HL-60 (cell line): Measurements from ENCODE around the gene ETFA.

Experiments used
- CTCF ChIP-seq: IDR thresholded peaks from one replicate; pipeline ENCODE4 v1.5.1; 2011; ENCODE audit warnings: low read length, control low read depth, inconsistent platforms; ENCODE audit not compliant: insufficient read depth
- GABPA ChIP-seq: IDR thresholded peaks from 2 replicates; pipeline ENCODE4 v1.6.1; 2012; ENCODE audit warnings: low read depth
- POLR2AphosphoS5 ChIP-seq: IDR thresholded peaks from 2 replicates; pipeline ENCODE4 v1.6.1; 2012; ENCODE audit warnings: low read depth
- SPI1 ChIP-seq: IDR thresholded peaks from 2 replicates; pipeline ENCODE4 v1.6.1; 2012; ENCODE audit warnings: low read depth, mild to moderate bottlenecking, borderline replicate concordance

DNA sequence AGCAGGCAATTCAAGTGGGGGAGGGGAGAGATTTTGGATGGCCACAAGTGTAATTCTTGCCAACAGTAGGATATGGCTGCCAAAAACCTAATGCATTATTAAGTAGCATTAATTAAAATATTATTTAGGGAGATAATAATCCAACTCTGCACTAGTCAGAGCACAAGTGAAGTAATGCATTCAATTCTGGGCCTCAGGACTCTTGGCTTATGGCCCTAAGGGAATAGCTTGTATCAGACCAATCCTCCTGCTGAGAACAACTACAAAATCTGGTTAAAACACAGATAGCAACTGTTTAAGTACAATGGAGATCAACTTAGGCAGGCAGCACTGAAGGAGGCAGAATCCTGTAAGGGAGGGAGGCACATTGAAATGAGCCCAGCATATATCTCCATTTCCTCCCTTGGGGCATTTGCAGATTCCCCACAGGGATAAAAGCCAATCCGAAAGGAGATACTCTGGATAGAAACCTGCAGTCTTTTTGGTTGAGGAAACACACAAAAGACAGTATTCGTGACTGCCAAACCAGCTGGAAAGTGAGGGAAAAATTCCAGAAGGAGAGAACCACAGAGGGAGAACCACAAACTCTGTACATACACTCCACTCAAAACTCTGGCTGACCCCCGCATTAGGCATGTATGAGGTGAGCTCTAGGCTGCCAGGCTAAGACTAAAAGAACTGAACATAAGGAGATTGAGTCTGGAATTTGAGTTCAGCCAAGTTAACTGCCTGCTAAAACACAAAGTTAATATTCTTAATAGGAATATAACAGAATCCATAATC, 57.4 kb downstream of the ETFA start:
- no peak for TF ChIP-seq POLR2AphosphoS5
- TF ChIP-seq CTCF, result no peak
- TF ChIP-seq SPI1, result no peak
- TF ChIP-seq GABPA, result no peak
